ENCODE data around the gene PRRC2B.
A peak's percentile ranks its signal among the peaks of the same experiment; 100 is the strongest.
"Not testable (repeated sequence)": the region's sequence is repeated elsewhere in the genome, so short reads cannot be mapped to it uniquely, and the experiment has no call there.

PRRC2B gene

GRCh38 chr9:131393622-131394463, at the start of gene PRRC2B:
Gene PRRC2B, plus strand, starts transcription at chr9:131394086. Its CDS starts 36,059 bp downstream, at chr9:131430145.
- DNase-seq = peak; percentile 86

GRCh38 chr9:131344931-131345535, 48.9 kb upstream of the PRRC2B start:
- DNase-seq = not testable (repeated sequence)

GRCh38 chr9:131346559-131346958, 47.3 kb upstream of the PRRC2B start:
- DNase-seq = no peak

- no peak for DNase-seq
Observed at GRCh38 chr9:131347376-131348020, 46.4 kb upstream of the PRRC2B start.

- DNase-seq = no peak
Observed at GRCh38 chr9:131348631-131349521, 45.0 kb upstream of the PRRC2B start.

GRCh38 chr9:131349522-131349880, 44.4 kb upstream of the PRRC2B start:
- no peak for DNase-seq

- peak; percentile 67 for DNase-seq
Observed at GRCh38 chr9:131349881-131350563, 43.9 kb upstream of the PRRC2B start.

- DNase-seq = not testable (repeated sequence)
Observed at GRCh38 chr9:131356479-131356878, 37.4 kb upstream of the PRRC2B start.

- no peak for DNase-seq
Observed at GRCh38 chr9:131358556-131358955, 35.3 kb upstream of the PRRC2B start.

- no peak for DNase-seq
Observed at GRCh38 chr9:131361202-131361833, 32.6 kb upstream of the PRRC2B start.

GRCh38 chr9:131365546-131365945, 28.3 kb upstream of the PRRC2B start:
- DNase-seq = no peak

- DNase-seq = peak; percentile 21
Observed at GRCh38 chr9:131366761-131367401, 27.0 kb upstream of the PRRC2B start.

- no peak for DNase-seq
Observed at GRCh38 chr9:131367450-131367849, 26.4 kb upstream of the PRRC2B start.

GRCh38 chr9:131370638-131371037, 23.2 kb upstream of the PRRC2B start:
- no peak for DNase-seq

GRCh38 chr9:131372599-131372973, 21.3 kb upstream of the PRRC2B start:
- DNase-seq = not testable (repeated sequence)

- DNase-seq = peak; percentile 42
Observed at GRCh38 chr9:131374638-131375037, 19.2 kb upstream of the PRRC2B start.

- DNase-seq = no peak
Observed at GRCh38 chr9:131379056-131379455, 14.8 kb upstream of the PRRC2B start.

GRCh38 chr9:131382850-131383729, 10.8 kb upstream of the PRRC2B start:
- DNase-seq = peak; percentile 92

- no peak for DNase-seq
Observed at GRCh38 chr9:131385296-131385695, 8.6 kb upstream of the PRRC2B start.

GRCh38 chr9:131386281-131386680, 7.6 kb upstream of the PRRC2B start:
- DNase-seq = no peak

All from NCI-H146 (cell line).